ENCODE measurements around the gene CIT. TPM values are rescaled to one million over a fixed set of nuclear protein-coding genes. Genes with fewer than 3 reads are reported as not detected.
"Not testable (repeated sequence)": the region's sequence is repeated elsewhere in the genome, so short reads cannot be mapped to it uniquely, and the experiment has no call there.

The CIT gene
- total and polyA plus RNA-seq, 2 experiments from 2014 or later, result 1.4 to 30.3 TPM

GRCh38 chr12:119712721-119713120 is 164.4 kb downstream of the CIT start:
- no peak for DNase-seq (ENCODE audit: low read depth in 1 of 2, low spot score in 1 of 2)
- no peak overlapping the region for H3K4me3 ChIP-seq
- no peak overlapping the region for H3K27ac ChIP-seq
- H3K27me3 ChIP-seq, result no peaks in the 10 kb centered on the region
- H3K4me1 ChIP-seq (ENCODE audit: low read depth), result no peaks in the 10 kb centered on the region
- no peaks in the 10 kb centered on the region for H3K36me3 ChIP-seq
- no peaks in the 10 kb centered on the region for H3K9me3 ChIP-seq (ENCODE audit: low read depth)
- TF ChIP-seq CTCF (IDR thresholded peaks at IDR 0.05; ENCODE audit: low read depth, low read length), result no peak

- no peaks in the 10 kb centered on the region for H3K36me3 ChIP-seq
- no peak overlapping the region for H3K4me3 ChIP-seq
- no peaks in the 10 kb centered on the region for H3K4me1 ChIP-seq (ENCODE audit: low read depth)
- H3K27me3 ChIP-seq, result no peaks in the 10 kb centered on the region
- H3K9me3 ChIP-seq (ENCODE audit: low read depth), result no peaks in the 10 kb centered on the region
- H3K27ac ChIP-seq, result no peak overlapping the region
- no peak for DNase-seq (ENCODE audit: low read depth in 1 of 2, low spot score in 1 of 2)
- TF ChIP-seq CTCF (IDR thresholded peaks at IDR 0.05; ENCODE audit: low read depth, low read length), result no peak
These were observed 165.4 kb downstream of the CIT start for GRCh38 chr12:119711693-119712092.

- no peak for TF ChIP-seq CTCF (IDR thresholded peaks at IDR 0.05; ENCODE audit: low read depth, low read length)
- no peaks in the 10 kb centered on the region for H3K36me3 ChIP-seq
- no peak for DNase-seq (ENCODE audit: low read depth in 1 of 2, low spot score in 1 of 2)
These were observed 166.1 kb downstream of the CIT start for GRCh38 chr12:119710965-119711551.

GRCh38 chr12:119710374-119710964 is 166.7 kb downstream of the CIT start:
- no peaks in the 10 kb centered on the region for H3K9me3 ChIP-seq (ENCODE audit: low read depth)
- DNase-seq (ENCODE audit: low read depth in 1 of 2, low spot score in 1 of 2), result no peak
- no peaks in the 10 kb centered on the region for H3K36me3 ChIP-seq
- H3K4me1 ChIP-seq (ENCODE audit: low read depth), result no peaks in the 10 kb centered on the region
- H3K27me3 ChIP-seq, result no peaks in the 10 kb centered on the region
- TF ChIP-seq CTCF (IDR thresholded peaks at IDR 0.05; ENCODE audit: low read depth, low read length), result no peak
- H3K27ac ChIP-seq, result no peak overlapping the region
- H3K4me3 ChIP-seq, result no peak overlapping the region

More at GRCh38 chr12:119710965-119711551, 166.1 kb downstream of the CIT start:
- H3K27ac ChIP-seq, result no peak overlapping the region
- H3K4me3 ChIP-seq, result no peak overlapping the region
- no peaks in the 10 kb centered on the region for H3K27me3 ChIP-seq
- H3K4me1 ChIP-seq (ENCODE audit: low read depth), result no peaks in the 10 kb centered on the region
- H3K9me3 ChIP-seq (ENCODE audit: low read depth), result no peaks in the 10 kb centered on the region

- not testable (repeated sequence) for H3K27me3 ChIP-seq, H3K36me3 ChIP-seq
These were observed 170.7 kb downstream of the CIT start for GRCh38 chr12:119706427-119706826.

GRCh38 chr12:119705182-119705581 is 171.9 kb downstream of the CIT start:
- TF ChIP-seq CTCF (IDR thresholded peaks at IDR 0.05; ENCODE audit: low read depth, low read length), result no peak
- Histone ChIP-seq H3K9me3 (ENCODE audit: low read depth) (no peaks in the 10 kb centered on the region), H3K27me3 (no peaks in the 10 kb centered on the region), H3K27ac (no peak overlapping the region), H3K4me1 (ENCODE audit: low read depth) (no peaks in the 10 kb centered on the region), H3K36me3 (no peaks in the 10 kb centered on the region), H3K4me3 (no peak overlapping the region)
- DNase-seq (ENCODE audit: low read depth in 1 of 2, low spot score in 1 of 2), result no peak

More at GRCh38 chr12:119706427-119706826, 170.7 kb downstream of the CIT start:
- DNase-seq (ENCODE audit: low read depth in 1 of 2, low spot score in 1 of 2); H3K4me1 ChIP-seq (ENCODE audit: low read depth); H3K9me3 ChIP-seq (ENCODE audit: low read depth); H3K27ac ChIP-seq; H3K4me3 ChIP-seq: not testable (repeated sequence)

Measured in cardiac muscle cell (in vitro differentiated cells and primary cell).